ENCODE measurements around the gene ISLR2.

Gene ISLR2

GRCh38 chr15:74165461-74165860, 35.1 kb downstream of the ISLR2 start:
- no peak for DNase-seq (ENCODE audit: low read depth in 2 of 2)
- no peak overlapping the region for H3K4me3 ChIP-seq (replicated peaks in 1 of 2; ENCODE audit: low read depth in 2 of 2, low read length in 2 of 2)
- TF ChIP-seq CTCF (IDR thresholded peaks at IDR 0.05; ENCODE audit: low read depth, low read length): no peak

- no peak for DNase-seq (ENCODE audit: low read depth in 2 of 2)
- H3K4me3 ChIP-seq (replicated peaks in 1 of 2; ENCODE audit: low read depth in 2 of 2, low read length in 2 of 2): no peak overlapping the region
- TF ChIP-seq CTCF (IDR thresholded peaks at IDR 0.05; ENCODE audit: low read depth, low read length): no peak
Observed at GRCh38 chr15:74167891-74168331, 37.5 kb downstream of the ISLR2 start.

- DNase-seq (ENCODE audit: low read depth in 2 of 2): no peak
- TF ChIP-seq CTCF (IDR thresholded peaks at IDR 0.05; ENCODE audit: low read depth, low read length): no peak
- no peak overlapping the region for H3K4me3 ChIP-seq (replicated peaks in 1 of 2; ENCODE audit: low read depth in 2 of 2, low read length in 2 of 2)
Observed at GRCh38 chr15:74168711-74169126, 38.3 kb downstream of the ISLR2 start.

GRCh38 chr15:74170071-74170844, 39.9 kb downstream of the ISLR2 start:
- H3K4me3 ChIP-seq (replicated peaks in 1 of 2; ENCODE audit: low read depth in 2 of 2, low read length in 2 of 2): no peak overlapping the region
- DNase-seq (ENCODE audit: low read depth in 2 of 2): no peak
- TF ChIP-seq CTCF (IDR thresholded peaks at IDR 0.05; ENCODE audit: low read depth, low read length): no peak

- no peak for TF ChIP-seq CTCF (IDR thresholded peaks at IDR 0.05; ENCODE audit: low read depth, low read length)
- no peak for DNase-seq (ENCODE audit: low read depth in 2 of 2)
- H3K4me3 ChIP-seq (replicated peaks in 1 of 2; ENCODE audit: low read depth in 2 of 2, low read length in 2 of 2): no peak overlapping the region
Observed at GRCh38 chr15:74170875-74171578, 40.6 kb downstream of the ISLR2 start.

- DNase-seq (ENCODE audit: low read depth in 2 of 2): peak in 1 of 2 donors; percentile 20
- TF ChIP-seq CTCF (IDR thresholded peaks at IDR 0.05; ENCODE audit: low read depth, low read length): no peak
- no peak overlapping the region for H3K4me3 ChIP-seq (replicated peaks in 1 of 2; ENCODE audit: low read depth in 2 of 2, low read length in 2 of 2)
Observed at GRCh38 chr15:74171965-74172541, 41.7 kb downstream of the ISLR2 start.
